Right ventricle myocardium superior (tissue), 1 donor: ENCODE results near the gene CACNA1A. TPM values are rescaled to one million over a fixed set of nuclear protein-coding genes. Genes with fewer than 3 reads are reported as not detected.
"Not testable (repeated sequence)": the region's sequence is repeated elsewhere in the genome, so short reads cannot be mapped to it uniquely, and the experiment has no call there.

Experiments
- ATAC-seq: fragments of 200-7000 bp; cut with Tn5 transposase; one replicate; pipeline ENCODE4 v1.9.1; 2020; ENCODE audit warnings: mild to moderate bottlenecking; ENCODE audit not compliant: poor library complexity
- DNase-seq: peaks from one replicate; pipeline ENCODE4 v3.0.0-alpha.2; 2020
- intact Hi-C: fragments of 100-400 bp; cut with DNase I; formaldehyde crosslinking; loops from one replicate; pipeline ENCODE4 v1.11.2; 2022
- total RNA-seq: library from RNA; stranded (reverse); fragmentation: NEBNext Ultra II Directional; extraction: Animal tissue kit (Norgen Biotek cat#: 25700); gene quantifications from one replicate; pipeline ENCODE4 v1.2.1, GENCODE V29; 2021
- donor health status: DM: no; HTN: yes; CAD: no; lungs with severe emphysema.

CACNA1A gene
- total RNA-seq, 1 donor from 2014 or later, result 1.00 TPM

DNA sequence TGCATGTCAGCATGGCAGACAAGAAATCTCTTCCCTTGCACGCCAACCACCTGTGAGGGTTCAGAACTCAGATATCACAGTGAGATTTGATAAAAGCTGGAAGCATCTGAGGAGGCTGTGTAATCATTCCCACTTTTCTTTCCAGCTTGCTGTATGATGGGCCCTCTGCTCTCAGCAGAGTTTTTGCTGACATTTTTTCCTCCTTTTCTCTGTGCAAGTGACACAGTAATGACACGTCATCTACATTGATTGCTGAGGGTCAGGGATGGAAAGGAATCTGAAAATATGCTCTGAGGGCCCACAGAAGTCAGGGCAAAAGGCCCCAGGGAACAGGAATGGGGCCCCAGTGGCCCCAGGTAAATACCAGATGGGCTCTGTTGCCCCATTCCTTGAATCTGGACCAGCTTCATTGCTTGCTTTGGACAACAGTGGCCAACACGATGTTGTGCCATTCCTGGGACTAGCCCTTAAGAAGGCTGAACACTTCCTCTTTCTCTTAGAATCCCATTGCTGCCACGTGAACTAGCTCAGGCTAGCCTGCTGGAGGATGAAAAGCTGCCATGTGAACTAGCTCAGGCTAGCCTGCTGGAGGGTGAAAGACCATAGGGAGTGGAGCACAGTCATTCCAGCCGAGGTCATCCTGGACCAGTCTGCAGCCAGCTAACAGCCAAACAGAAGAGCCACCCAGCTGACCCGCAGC is 68.2 kb downstream of the CACNA1A start:
- intact Hi-C loops, result no loop called here
- ATAC-seq (no peak), DNase-seq (no peak)

DNA sequence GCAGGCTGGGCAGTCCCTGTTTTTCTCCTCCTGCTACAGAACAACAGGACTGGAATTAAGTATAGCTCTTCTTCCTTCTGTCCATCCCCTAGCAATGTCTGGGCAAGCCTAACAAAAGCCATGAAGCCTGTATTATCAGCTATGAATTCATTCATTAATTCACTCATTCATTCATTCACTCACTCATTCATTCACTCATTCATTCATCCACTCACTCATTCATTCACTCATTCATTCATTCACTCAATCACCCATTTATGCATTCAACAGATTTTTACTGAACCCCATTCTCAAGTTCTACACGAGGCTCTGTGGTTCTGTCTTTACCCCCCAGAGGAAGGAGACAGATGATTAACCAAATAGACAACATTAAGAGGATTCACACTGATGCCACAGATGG is 69.9 kb downstream of the CACNA1A start:
- ATAC-seq, result no peak
- intact Hi-C loops, result no loop called here
- no peak for DNase-seq

- intact Hi-C loops, result no loop called here
- ATAC-seq, result no peak
- DNase-seq, result peak; percentile 47
These were observed 75.3 kb downstream of the CACNA1A start for GRCh38 chr19:13430790-13431582.

DNA sequence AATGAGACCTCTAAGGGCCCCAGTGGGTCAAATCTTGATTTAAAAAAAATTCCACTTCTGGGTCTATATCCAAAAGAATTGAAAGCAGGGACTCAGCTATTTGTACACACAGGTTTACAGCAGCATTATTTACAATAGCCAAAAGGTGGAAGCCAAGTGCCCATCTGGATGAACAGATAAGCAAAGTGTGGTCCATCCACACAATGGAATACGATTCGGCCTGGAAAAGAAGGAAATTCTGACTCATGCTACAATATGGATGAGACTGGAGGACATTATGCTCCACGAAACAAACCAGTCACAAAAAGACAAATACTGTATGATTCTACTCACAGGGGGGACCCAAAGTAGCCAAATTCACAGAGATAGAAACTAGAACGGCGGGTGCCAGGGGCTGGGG is 76.7 kb downstream of the CACNA1A start:
- no peak for ATAC-seq
- no peak for DNase-seq
- intact Hi-C loops, result loop anchor here (10.0 kb wide), 1 partner anchor 155 kb away; no protein-coding TSS in a partner anchor

DNA sequence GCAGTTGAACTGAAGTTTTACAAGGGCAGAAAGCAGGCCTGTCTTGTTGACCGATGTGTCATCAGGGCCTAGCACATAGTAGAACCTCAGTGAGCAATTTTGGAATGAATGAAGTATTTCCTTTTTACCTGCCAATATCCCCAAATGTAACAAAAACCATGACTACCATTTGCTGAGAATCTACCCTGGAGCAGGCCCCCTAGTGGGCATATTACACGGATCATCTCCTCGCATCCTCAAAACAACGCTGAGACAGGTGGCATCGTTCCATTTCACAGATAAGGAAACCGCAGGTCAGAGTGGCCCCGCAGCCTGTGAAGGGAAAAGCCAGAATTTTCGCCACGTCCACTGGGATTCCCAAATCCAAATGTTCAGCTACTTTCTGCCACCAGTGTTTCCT is 77.9 kb downstream of the CACNA1A start:
- intact Hi-C loops, result loop anchor here (10.0 kb wide), 1 partner anchor 154 kb away; no protein-coding TSS in a partner anchor
- DNase-seq (no peak), ATAC-seq (no peak)

DNA sequence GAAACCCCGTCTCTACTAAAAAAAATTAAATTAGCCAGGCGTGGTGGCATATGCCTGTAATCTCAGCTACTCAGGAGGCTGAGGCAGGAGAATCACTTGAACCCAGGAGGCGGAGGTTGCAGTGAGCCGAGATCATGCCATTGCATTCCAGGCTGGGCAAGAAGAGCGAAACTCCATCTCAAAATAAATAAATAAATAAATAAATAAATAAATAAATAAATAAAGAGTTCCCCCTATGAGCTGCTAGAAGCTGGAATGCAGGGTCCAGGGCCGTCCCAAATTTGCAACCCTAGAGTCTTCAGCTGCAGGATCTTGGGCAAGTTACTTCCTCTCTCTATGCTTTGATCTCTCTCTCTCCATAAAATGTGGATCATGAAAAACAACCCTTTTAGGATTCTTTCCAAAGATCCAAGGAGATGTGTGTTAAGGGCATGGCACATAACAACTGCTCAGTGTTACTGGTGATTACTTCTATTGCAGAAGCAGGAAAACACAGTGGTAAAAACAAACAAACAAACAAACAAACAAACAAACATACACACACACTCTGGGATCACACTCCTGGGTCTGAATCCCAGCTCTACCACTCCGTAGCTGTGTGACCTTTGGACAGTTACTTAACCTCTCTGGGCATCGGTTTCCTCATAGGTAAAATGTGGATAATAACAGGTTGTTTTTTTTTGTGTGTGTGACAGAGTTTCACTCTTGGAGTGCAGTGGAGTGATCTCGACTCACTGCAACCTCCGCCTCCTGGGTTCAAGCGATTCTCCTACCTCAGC is 78.8 kb downstream of the CACNA1A start:
- intact Hi-C loops, result loop anchor here (10.0 kb wide), 1 partner anchor 153 kb away; no protein-coding TSS in a partner anchor
- ATAC-seq (no peak), DNase-seq (no peak)

- ATAC-seq, DNase-seq: not testable (repeated sequence)
- intact Hi-C loops, result loop anchor here (10.0 kb wide), 1 partner anchor 151 kb away; no protein-coding TSS in a partner anchor
These were observed 80.4 kb downstream of the CACNA1A start for GRCh38 chr19:13425875-13426274.

DNA sequence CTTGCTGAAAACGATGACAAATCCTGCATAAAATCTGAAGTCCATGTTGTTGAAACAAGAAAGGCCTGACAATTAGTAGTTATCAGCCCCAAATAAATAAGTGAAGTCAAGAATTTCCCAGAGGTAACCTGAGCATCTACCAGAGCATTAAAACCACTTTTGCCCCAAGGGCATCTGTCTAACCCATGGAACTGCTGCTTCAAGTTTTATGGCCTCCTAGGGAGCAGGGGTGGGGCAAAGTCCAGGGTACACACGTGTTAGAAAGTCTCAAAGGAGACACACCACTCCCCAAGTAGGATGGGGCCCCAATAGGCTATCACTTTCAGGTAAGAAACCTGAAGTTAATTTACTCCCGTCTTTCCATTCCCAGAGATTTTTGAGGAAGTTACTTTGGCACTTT is 81.1 kb downstream of the CACNA1A start:
- ATAC-seq (no peak), DNase-seq (no peak)
- intact Hi-C loops, result loop anchor here (10.0 kb wide), 1 partner anchor 150 kb away; no protein-coding TSS in a partner anchor

- intact Hi-C loops, result loop anchor here (10.0 kb wide), 1 partner anchor 146 kb away; no protein-coding TSS in a partner anchor
These were observed 85.5 kb downstream of the CACNA1A start for GRCh38 chr19:13420780-13421179.

GRCh38 chr19:13417054-13417453 is 89.2 kb downstream of the CACNA1A start:
- ATAC-seq (no peak), DNase-seq (peak; percentile 40)
- intact Hi-C loops, result no loop called here

More at GRCh38 chr19:13420780-13421179, 85.5 kb downstream of the CACNA1A start:
- DNase-seq (no peak), ATAC-seq (no peak)

DNA sequence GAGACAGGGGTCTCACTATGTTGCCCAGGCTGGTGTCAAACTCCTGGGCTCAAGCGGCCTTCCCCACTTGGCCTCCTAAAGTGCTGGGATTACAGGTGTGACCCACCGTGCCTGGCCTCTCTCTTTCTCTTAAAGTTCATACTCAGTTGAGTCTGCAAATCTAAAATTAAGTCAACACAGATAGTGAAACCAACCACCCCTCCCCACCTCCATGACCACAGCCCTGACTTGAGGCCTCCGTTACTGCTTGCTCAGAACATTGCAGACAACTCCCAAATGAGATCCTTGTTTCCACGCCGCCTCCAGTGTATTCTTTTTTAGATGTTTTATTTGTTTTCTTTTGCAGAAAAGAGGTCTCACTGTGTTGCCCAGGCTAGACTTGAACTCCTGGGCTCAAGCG is 94.4 kb downstream of the CACNA1A start:
- intact Hi-C loops, result no loop called here
- ATAC-seq, result no peak
- no peak for DNase-seq

DNA sequence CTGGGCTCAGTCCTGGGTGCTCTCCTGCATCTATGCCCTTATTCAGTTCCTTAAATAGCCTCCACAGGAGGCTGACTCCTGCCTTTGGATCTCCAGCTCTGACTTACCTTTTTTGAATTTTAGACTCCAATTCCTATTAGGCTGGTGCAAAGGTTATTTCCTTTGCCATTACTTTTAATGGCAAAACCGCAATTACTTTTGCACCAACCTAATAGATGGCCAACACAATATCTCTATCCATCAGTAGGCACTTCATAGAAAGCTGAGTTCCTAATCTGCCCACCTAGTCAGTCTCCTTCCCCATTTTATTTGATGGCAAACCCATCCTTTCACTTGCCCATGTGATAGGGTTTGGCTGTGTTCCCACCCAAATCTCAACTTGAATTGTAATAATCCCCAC is 95.3 kb downstream of the CACNA1A start:
- DNase-seq (no peak), ATAC-seq (no peak)
- intact Hi-C loops, result no loop called here

DNA sequence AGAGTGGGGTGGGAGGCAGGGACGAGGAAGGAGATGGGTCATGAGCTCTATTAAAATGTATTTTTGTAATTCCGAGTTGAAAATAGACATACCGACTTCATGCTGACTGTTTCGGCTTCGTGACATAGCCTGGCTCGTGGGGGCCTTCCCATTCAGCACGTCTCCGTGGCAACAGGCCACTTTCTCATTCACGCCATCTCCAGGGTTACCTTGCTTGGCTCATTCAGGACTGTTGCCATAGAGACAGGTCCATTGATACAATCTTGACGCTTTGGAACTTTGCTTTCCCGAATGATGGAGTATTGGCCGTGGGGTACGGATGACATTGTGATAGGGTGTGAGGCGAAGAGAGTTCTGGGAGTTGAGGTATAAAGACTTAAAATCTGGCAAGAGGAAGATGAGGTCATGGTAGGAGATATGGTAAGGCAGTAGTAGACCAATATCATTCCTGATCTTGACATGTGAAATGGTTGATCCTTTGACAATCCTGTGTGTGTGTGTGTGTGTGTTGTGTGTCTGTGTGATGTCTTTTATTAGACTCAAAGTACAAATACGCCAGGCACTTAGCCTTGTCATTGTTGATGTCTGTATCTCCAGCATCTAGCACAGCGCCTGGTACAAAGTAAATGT is 97.3 kb downstream of the CACNA1A start:
- intact Hi-C loops, result no loop called here
- ATAC-seq (no peak), DNase-seq (no peak)

GRCh38 chr19:13404236-13404635 is 102.0 kb downstream of the CACNA1A start:
- ATAC-seq (no peak), DNase-seq (no peak)
- intact Hi-C loops, result no loop called here

DNA sequence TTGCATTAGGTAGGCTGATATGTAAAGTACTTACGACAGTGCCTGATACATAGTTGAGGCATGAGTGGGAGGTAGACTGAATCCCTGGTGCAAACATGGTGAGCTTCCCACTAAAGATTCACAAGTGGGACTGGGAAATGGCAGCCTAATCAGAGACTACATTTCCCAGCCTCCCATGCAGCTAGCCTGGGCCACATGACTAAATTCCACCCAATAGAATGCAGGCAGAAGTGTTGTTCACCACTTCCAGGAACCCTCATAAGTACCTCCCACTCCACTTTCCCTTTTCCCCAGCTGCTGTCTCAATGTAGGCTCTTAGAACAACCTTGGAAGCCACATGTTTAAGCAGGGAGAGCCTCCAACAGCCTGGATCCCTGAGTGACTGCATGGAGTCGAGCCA is 104.9 kb downstream of the CACNA1A start:
- no peak for ATAC-seq
- DNase-seq, result no peak
- intact Hi-C loops, result no loop called here

- no peak for ATAC-seq
- intact Hi-C loops, result no loop called here
- no peak for DNase-seq
These were observed 106.0 kb downstream of the CACNA1A start for GRCh38 chr19:13400296-13400695.

GRCh38 chr19:13399746-13400145 is 106.5 kb downstream of the CACNA1A start:
- DNase-seq (no peak), ATAC-seq (no peak)
- intact Hi-C loops, result no loop called here
